Middle frontal gyrus (tissue), 1 donor: ENCODE results near the gene ACACB.
A peak's percentile ranks its signal among the peaks of the same experiment; 100 is the strongest.

Experiments
- DNase-seq: peaks from one replicate; pipeline ENCODE4 v3.0.0-alpha.2; 2015; ENCODE audit warnings: low spot score; ENCODE audit errors: extremely low spot score

ACACB gene

GRCh38 chr12:109115758-109116610, at the start of gene ACACB:
Gene ACACB (plus strand): TSS chr12:109116587. CDS start chr12:109139406, 22,819 bp downstream.
- DNase-seq: peak; percentile 11

GRCh38 chr12:109069307-109070271, 46.8 kb upstream of the ACACB start:
- DNase-seq: no peak

GRCh38 chr12:109074866-109075265, 41.5 kb upstream of the ACACB start:
- no peak for DNase-seq

- no peak for DNase-seq
These were observed 33.6 kb upstream of the ACACB start for GRCh38 chr12:109082751-109083150.

GRCh38 chr12:109084425-109084824, 32.0 kb upstream of the ACACB start:
- no peak for DNase-seq

- DNase-seq: no peak
These were observed 30.8 kb upstream of the ACACB start for GRCh38 chr12:109085590-109085989.

GRCh38 chr12:109087250-109087649, 29.1 kb upstream of the ACACB start:
- DNase-seq: no peak

GRCh38 chr12:109088818-109089217, 27.6 kb upstream of the ACACB start:
- DNase-seq: no peak

- DNase-seq: no peak
These were observed 26.7 kb upstream of the ACACB start for GRCh38 chr12:109089683-109090082.

GRCh38 chr12:109092497-109093021, 23.8 kb upstream of the ACACB start:
- no peak for DNase-seq

GRCh38 chr12:109093022-109093918, 23.1 kb upstream of the ACACB start, which contains the start of gene ALKBH2:
Gene ALKBH2 (minus strand): TSS chr12:109093472. CDS start chr12:109092786, 686 bp downstream.
- peak; percentile 88 for DNase-seq

GRCh38 chr12:109097140-109097434, 19.3 kb upstream of the ACACB start:
- no peak for DNase-seq

- peak; percentile 94 for DNase-seq
These were observed 18.8 kb upstream of the ACACB start, which contains the start of gene UNG for GRCh38 chr12:109097435-109098182. Gene UNG (plus strand): TSS chr12:109097597. CDS start chr12:109097680, 83 bp downstream.

- DNase-seq: no peak
These were observed 18.2 kb upstream of the ACACB start for GRCh38 chr12:109098183-109098604.

GRCh38 chr12:109098651-109099050, 17.7 kb upstream of the ACACB start:
- DNase-seq: no peak

GRCh38 chr12:109099431-109100020, 16.9 kb upstream of the ACACB start:
- DNase-seq: no peak

GRCh38 chr12:109100741-109101140, 15.6 kb upstream of the ACACB start:
- no peak for DNase-seq

GRCh38 chr12:109102491-109102890, 13.9 kb upstream of the ACACB start:
- DNase-seq: no peak

- DNase-seq: no peak
These were observed 11.2 kb upstream of the ACACB start for GRCh38 chr12:109105176-109105575.
